HFFc6 (cell line): ENCODE measurements around the gene GABBR2. TPM values are rescaled to one million over a fixed set of nuclear protein-coding genes. Genes with fewer than 3 reads are reported as not detected.

Experiments used
- DNase-seq: peaks from one replicate; pipeline ENCODE4 v3.0.0-alpha.2; 2018
- H3K27ac Mint-ChIP-seq: 2 replicates; pipeline ENCODE4 v1.8.0; 2020; ENCODE audit warnings: mild to moderate bottlenecking, mixed read lengths
- H3K27me3 Mint-ChIP-seq: 2 replicates; pipeline ENCODE4 v1.8.0; 2021; ENCODE audit warnings: mild to moderate bottlenecking, moderate library complexity, mixed read lengths; ENCODE audit not compliant: insufficient read depth
- H3K36me3 Mint-ChIP-seq: 2 replicates; pipeline ENCODE4 v1.8.0; 2021; ENCODE audit warnings: low read depth, mixed read lengths
- H3K4me1 Mint-ChIP-seq: 2 replicates; pipeline ENCODE4 v1.8.0; 2020; ENCODE audit warnings: low read depth, mixed read lengths
- H3K4me3 Mint-ChIP-seq: 2 replicates; pipeline ENCODE4 v1.8.0; 2020; ENCODE audit warnings: mild to moderate bottlenecking, moderate library complexity, mixed read lengths
- H3K9me3 Mint-ChIP-seq: 2 replicates; pipeline ENCODE4 v1.8.0; 2020; ENCODE audit warnings: mild to moderate bottlenecking, mixed read lengths
- total RNA-seq, 6 experiments: library from RNA; stranded (reverse); fragmentation: NEBNext Ultra II Directional; extraction: Animal tissue kit (Norgen Biotek cat#: 25700); gene quantifications; 2 replicates in 1 of 6; 3 replicates in 5 of 6; pipeline ENCODE4 v1.2.3, GENCODE V29; 2021
- TF ChIP-seq, protein P1 (sequence below): fragments of 200-600 bp; sonication (generic); IDR thresholded peaks from 2 replicates; pipeline ENCODE4 v1.5.0; 2021; ENCODE audit warnings: antibody characterized with exemption, mild to moderate bottlenecking

GABBR2 gene
- total RNA-seq, 6 experiments from 2014 or later: 3.1 to 9.3 (median 7.6) TPM

GRCh38 chr9:98607787-98608186 is 100.9 kb downstream of the GABBR2 start:
- peak overlapping the region; percentile 62 for H3K4me3 Mint-ChIP-seq
- no peaks in the 10 kb centered on the region for H3K36me3 Mint-ChIP-seq
- DNase-seq: peak; percentile 65

GRCh38 chr9:98607152-98607551 is 101.6 kb downstream of the GABBR2 start:
- Mint-ChIP-seq H3K27me3 (peaks cover 1% of the 10 kb centered on the region), H3K4me1 (peaks cover 30% of the 10 kb centered on the region), H3K27ac (no peak overlapping the region; the same call in 1 of the 2 replicates), H3K9me3 (no peaks in the 10 kb centered on the region), H3K36me3 (no peaks in the 10 kb centered on the region), H3K4me3 (no peak overlapping the region)
- no peak for DNase-seq
- TF ChIP-seq, protein P1, sequence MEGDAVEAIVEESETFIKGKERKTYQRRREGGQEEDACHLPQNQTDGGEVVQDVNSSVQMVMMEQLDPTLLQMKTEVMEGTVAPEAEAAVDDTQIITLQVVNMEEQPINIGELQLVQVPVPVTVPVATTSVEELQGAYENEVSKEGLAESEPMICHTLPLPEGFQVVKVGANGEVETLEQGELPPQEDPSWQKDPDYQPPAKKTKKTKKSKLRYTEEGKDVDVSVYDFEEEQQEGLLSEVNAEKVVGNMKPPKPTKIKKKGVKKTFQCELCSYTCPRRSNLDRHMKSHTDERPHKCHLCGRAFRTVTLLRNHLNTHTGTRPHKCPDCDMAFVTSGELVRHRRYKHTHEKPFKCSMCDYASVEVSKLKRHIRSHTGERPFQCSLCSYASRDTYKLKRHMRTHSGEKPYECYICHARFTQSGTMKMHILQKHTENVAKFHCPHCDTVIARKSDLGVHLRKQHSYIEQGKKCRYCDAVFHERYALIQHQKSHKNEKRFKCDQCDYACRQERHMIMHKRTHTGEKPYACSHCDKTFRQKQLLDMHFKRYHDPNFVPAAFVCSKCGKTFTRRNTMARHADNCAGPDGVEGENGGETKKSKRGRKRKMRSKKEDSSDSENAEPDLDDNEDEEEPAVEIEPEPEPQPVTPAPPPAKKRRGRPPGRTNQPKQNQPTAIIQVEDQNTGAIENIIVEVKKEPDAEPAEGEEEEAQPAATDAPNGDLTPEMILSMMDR: no peak

More at GRCh38 chr9:98607787-98608186, 100.9 kb downstream of the GABBR2 start:
- TF ChIP-seq, protein P1: no peak
- H3K27me3 Mint-ChIP-seq: peaks cover 6% of the 10 kb centered on the region
- no peaks in the 10 kb centered on the region for H3K9me3 Mint-ChIP-seq
- H3K4me1 Mint-ChIP-seq: peaks cover 30% of the 10 kb centered on the region
- H3K27ac Mint-ChIP-seq: peak overlapping the region; percentile 84

- Mint-ChIP-seq H3K4me1 (peaks cover 30% of the 10 kb centered on the region), H3K36me3 (no peaks in the 10 kb centered on the region), H3K27ac (no peak overlapping the region; the same call in 1 of the 2 replicates), H3K9me3 (no peaks in the 10 kb centered on the region), H3K27me3 (no peaks in the 10 kb centered on the region; the same call in 1 of the 2 replicates), H3K4me3 (no peak overlapping the region)
- DNase-seq: no peak
- TF ChIP-seq, protein P1: no peak
Measured at GRCh38 chr9:98606730-98607129, 102.0 kb downstream of the GABBR2 start.

DNA sequence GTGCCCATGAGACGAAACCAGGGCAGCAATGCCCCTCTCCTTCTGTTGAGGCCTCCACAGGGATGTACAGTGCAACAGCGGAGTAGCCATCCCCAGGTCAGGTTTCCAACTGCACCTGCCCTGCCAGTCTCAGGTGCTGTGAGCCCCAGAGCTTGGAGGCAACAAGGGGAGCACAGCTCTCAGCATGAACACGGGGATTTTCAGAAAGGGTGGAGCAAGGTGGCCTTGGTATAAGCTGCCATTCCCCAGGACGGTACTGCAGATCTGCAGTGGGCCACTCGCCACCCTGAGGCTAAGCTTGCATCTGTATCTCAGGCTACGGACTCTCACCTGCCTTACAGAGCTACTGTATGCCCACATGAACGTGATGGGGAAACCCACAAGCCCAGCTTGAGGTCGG is 103.6 kb downstream of the GABBR2 start:
- H3K9me3 Mint-ChIP-seq: no peaks in the 10 kb centered on the region
- peaks cover 19% of the 10 kb centered on the region for H3K4me1 Mint-ChIP-seq
- no peaks in the 10 kb centered on the region for H3K36me3 Mint-ChIP-seq
- no peak overlapping the region for H3K4me3 Mint-ChIP-seq
- TF ChIP-seq, protein P1: no peak
- DNase-seq: no peak
- H3K27me3 Mint-ChIP-seq: no peaks in the 10 kb centered on the region; the same call in 1 of the 2 replicates
- H3K27ac Mint-ChIP-seq: no peak overlapping the region

- Mint-ChIP-seq H3K4me3 (no peak overlapping the region), H3K27me3 (peaks cover 4% of the 10 kb centered on the region), H3K9me3 (no peaks in the 10 kb centered on the region), H3K27ac (no peak overlapping the region), H3K36me3 (no peaks in the 10 kb centered on the region), H3K4me1 (peaks cover 18% of the 10 kb centered on the region)
- DNase-seq: no peak
- TF ChIP-seq, protein P1: no peak
Measured at GRCh38 chr9:98603821-98604383, 104.8 kb downstream of the GABBR2 start.
